ENCODE results near the gene SSH2.

Gene SSH2

DNA sequence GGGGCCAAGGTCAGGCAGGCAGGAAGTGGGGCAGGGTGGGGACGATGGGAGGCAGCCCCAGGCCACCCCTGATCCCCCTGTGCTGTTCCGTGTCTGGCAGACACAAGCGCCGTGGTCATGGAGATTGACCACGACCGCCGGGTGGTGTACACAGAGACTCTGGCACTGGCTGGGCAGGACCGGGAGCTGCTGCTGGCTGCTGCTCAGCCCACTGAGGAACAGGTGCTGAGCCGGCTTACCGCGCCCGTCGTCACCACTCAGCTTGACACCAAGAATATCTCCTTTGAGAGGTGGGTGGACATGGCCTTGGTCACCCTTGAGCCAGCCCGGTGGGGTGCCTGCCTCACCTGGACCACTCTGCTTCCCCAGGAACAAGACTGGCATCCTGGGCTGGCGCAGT lies 321.0 kb downstream of the SSH2 start:
- H3K79me2 ChIP-seq (ENCODE audit: low read length) = peaks cover 4% of the 10 kb centered on the region; the same call in 1 of the 2 replicates
- no peaks in the 10 kb centered on the region for H3K27me3 ChIP-seq (ENCODE audit: low read depth, low read length)
- H3K9ac ChIP-seq (ENCODE audit: low read length) = no peak overlapping the region
- peaks cover 2% of the 10 kb centered on the region; the same call in 1 of the 2 replicates for H4K20me1 ChIP-seq (ENCODE audit: insufficient read depth, low read length)
- no peaks in the 10 kb centered on the region for H3K9me3 ChIP-seq (ENCODE audit: insufficient read depth, low read length)
- no peak for TF ChIP-seq EZH2phosphoT487 (IDR thresholded peaks at IDR 0.05; ENCODE audit: low read depth)
- TF ChIP-seq, protein P1, sequence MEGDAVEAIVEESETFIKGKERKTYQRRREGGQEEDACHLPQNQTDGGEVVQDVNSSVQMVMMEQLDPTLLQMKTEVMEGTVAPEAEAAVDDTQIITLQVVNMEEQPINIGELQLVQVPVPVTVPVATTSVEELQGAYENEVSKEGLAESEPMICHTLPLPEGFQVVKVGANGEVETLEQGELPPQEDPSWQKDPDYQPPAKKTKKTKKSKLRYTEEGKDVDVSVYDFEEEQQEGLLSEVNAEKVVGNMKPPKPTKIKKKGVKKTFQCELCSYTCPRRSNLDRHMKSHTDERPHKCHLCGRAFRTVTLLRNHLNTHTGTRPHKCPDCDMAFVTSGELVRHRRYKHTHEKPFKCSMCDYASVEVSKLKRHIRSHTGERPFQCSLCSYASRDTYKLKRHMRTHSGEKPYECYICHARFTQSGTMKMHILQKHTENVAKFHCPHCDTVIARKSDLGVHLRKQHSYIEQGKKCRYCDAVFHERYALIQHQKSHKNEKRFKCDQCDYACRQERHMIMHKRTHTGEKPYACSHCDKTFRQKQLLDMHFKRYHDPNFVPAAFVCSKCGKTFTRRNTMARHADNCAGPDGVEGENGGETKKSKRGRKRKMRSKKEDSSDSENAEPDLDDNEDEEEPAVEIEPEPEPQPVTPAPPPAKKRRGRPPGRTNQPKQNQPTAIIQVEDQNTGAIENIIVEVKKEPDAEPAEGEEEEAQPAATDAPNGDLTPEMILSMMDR (IDR thresholded peaks at IDR 0.05; ENCODE audit: low read depth, low read length) = no peak
- H3K27ac ChIP-seq (ENCODE audit: low read length) = no peak overlapping the region
- H3K4me3 ChIP-seq (ENCODE audit: low read length) = no peak overlapping the region
- no peak overlapping the region for H3K4me2 ChIP-seq (ENCODE audit: low read length)
- no peak overlapping the region for H2AFZ ChIP-seq (ENCODE audit: low read depth, low read length)
- no peaks in the 10 kb centered on the region for H3K4me1 ChIP-seq (ENCODE audit: low read length)
- peaks cover 4% of the 10 kb centered on the region for H3K36me3 ChIP-seq (replicated peaks; ENCODE audit: low read depth, low read length)

DNA sequence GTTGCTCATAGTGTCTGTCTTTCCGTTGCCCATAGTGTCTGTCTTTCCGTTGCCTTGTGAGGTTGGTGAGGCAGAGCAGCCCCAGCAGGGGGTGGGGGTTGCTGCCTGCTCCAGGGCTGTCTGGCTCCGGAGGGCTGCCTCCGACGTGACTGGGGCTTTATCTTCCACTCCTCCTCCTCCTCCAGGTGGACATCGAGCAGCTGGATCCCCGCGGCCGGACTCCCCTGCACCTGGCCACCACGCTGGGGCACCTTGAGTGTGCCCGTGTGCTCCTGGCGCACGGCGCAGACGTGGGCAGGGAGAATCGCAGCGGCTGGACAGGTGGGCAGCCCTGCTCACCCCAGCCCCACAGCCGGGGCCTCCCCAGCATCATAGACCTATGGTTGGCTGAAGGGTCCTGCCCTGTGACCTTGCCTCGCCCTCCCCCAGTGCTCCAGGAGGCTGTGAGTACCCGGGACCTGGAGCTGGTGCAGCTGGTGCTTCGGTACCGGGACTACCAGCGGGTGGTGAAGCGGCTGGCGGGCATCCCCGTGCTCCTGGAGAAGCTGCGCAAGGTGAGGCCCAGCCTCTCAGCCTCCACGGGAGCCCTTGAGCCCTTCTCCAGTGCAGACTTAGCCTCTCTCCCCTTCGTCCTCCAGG lies 322.4 kb downstream of the SSH2 start:
- Histone ChIP-seq H3K79me2 (ENCODE audit: low read length) (peaks cover 7% of the 10 kb centered on the region; the same call in 1 of the 2 replicates), H3K36me3 (replicated peaks; ENCODE audit: low read depth, low read length) (no peaks in the 10 kb centered on the region), H4K20me1 (ENCODE audit: insufficient read depth, low read length) (peaks cover 2% of the 10 kb centered on the region; the same call in 1 of the 2 replicates), H3K4me3 (ENCODE audit: low read length) (no peak overlapping the region), H3K27me3 (ENCODE audit: low read depth, low read length) (no peaks in the 10 kb centered on the region), H3K9me3 (ENCODE audit: insufficient read depth, low read length) (no peaks in the 10 kb centered on the region), H2AFZ (ENCODE audit: low read depth, low read length) (no peak overlapping the region), H3K4me1 (ENCODE audit: low read length) (no peaks in the 10 kb centered on the region), H3K4me2 (ENCODE audit: low read length) (no peak overlapping the region), H3K27ac (ENCODE audit: low read length) (no peak overlapping the region), H3K9ac (ENCODE audit: low read length) (no peak overlapping the region)
- TF ChIP-seq, protein P1 (IDR thresholded peaks at IDR 0.05; ENCODE audit: low read depth, low read length) = no peak
- TF ChIP-seq EZH2phosphoT487 (IDR thresholded peaks at IDR 0.05; ENCODE audit: low read depth) = no peak

DNA sequence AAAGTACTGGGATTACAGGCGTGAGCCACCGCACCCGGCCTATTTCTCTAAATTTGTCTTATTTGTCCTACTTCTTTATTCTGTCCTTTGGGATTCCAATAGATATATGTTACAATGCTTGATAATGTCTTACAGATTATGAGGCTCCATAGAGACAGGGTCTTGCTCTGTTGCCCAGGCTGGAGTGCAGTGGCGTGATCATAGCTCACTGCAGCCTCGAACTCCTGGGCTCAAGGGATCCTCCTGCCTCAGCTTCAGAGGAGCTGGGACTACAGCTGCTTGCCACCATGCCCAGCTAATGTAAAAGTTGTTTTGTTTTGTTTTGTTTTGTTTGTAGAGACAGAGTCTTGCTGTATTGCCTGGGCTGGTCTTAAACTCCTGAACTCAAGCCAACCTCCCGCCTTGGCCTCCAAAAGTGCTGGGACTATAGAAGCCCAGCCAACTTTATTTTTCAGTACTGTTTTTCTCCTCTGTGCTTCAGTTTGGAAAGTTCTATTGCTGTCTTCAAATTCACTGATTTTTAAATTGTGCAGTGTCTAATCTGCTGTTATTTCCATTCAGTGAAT lies 326.8 kb downstream of the SSH2 start:
- H3K36me3 ChIP-seq (replicated peaks; ENCODE audit: low read depth, low read length) = no peaks in the 10 kb centered on the region
- H3K79me2 ChIP-seq (ENCODE audit: low read length) = peaks cover 25% of the 10 kb centered on the region
- no peak overlapping the region for H3K27ac ChIP-seq (ENCODE audit: low read length)
- H3K27me3 ChIP-seq (ENCODE audit: low read depth, low read length) = no peaks in the 10 kb centered on the region
- no peak for TF ChIP-seq EZH2phosphoT487 (IDR thresholded peaks at IDR 0.05; ENCODE audit: low read depth)
- TF ChIP-seq, protein P1 (IDR thresholded peaks at IDR 0.05; ENCODE audit: low read depth, low read length) = no peak
- H2AFZ ChIP-seq (ENCODE audit: low read depth, low read length) = no peak overlapping the region
- no peak overlapping the region for H3K4me2 ChIP-seq (ENCODE audit: low read length)
- H3K4me1 ChIP-seq (ENCODE audit: low read length) = no peaks in the 10 kb centered on the region
- peaks cover 2% of the 10 kb centered on the region; the same call in 1 of the 2 replicates for H4K20me1 ChIP-seq (ENCODE audit: insufficient read depth, low read length)
- no peaks in the 10 kb centered on the region for H3K9me3 ChIP-seq (ENCODE audit: insufficient read depth, low read length)
- H3K9ac ChIP-seq (ENCODE audit: low read length) = no peak overlapping the region
- no peak overlapping the region for H3K4me3 ChIP-seq (ENCODE audit: low read length)

DNA sequence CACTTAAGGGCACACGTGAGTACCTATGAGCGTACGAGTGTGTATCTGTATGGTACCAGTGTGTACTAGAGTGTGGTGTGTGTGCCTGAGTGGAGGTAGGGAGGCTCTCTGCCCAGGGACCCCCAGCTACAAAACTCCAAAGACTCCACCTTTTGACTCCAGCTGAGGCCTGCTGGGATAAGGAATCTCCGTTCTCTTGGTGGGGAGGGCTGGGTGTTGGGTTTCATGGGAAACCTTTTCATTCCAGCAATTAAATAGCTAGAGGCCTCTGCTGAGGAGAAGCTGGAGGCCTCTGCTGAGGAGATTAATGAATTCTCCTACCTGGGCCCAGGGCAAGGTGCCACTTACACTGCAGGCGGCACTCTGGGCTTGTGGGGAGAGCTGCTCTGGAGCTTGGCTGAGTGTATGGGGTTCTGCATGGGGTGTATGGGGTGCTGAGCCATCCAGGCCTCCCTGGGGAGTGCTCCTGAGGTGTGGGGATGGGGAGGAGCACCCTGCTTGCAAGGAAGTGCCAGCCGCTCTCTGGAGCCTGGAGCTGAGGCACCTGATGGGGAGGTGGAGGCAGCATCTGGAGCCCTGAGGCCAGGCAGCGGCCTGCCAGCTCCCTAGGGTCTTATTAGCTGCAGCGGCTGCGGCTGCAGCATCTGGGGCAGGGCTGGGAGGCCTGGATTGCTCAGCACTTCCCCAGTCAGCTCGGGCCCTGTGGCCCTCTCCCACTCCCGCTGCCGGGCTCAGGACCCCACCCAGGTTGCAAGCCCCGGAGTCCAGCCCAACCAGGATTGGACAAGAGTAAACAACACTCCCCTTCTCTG lies 332.5 kb downstream of the SSH2 start:
- no peaks in the 10 kb centered on the region for H3K27me3 ChIP-seq (ENCODE audit: low read depth, low read length)
- no peaks in the 10 kb centered on the region for H3K9me3 ChIP-seq (ENCODE audit: insufficient read depth, low read length)
- peaks cover 8% of the 10 kb centered on the region for H3K4me1 ChIP-seq (ENCODE audit: low read length)
- H3K27ac ChIP-seq (ENCODE audit: low read length) = no peak overlapping the region
- no peaks in the 10 kb centered on the region for H3K36me3 ChIP-seq (replicated peaks; ENCODE audit: low read depth, low read length)
- no peak overlapping the region for H3K9ac ChIP-seq (ENCODE audit: low read length)
- H3K4me3 ChIP-seq (ENCODE audit: low read length) = no peak overlapping the region
- H3K79me2 ChIP-seq (ENCODE audit: low read length) = peaks cover 61% of the 10 kb centered on the region
- no peak overlapping the region for H3K4me2 ChIP-seq (ENCODE audit: low read length)
- no peak for TF ChIP-seq EZH2phosphoT487 (IDR thresholded peaks at IDR 0.05; ENCODE audit: low read depth)
- TF ChIP-seq, protein P1 (IDR thresholded peaks at IDR 0.05; ENCODE audit: low read depth, low read length) = no peak
- H2AFZ ChIP-seq (ENCODE audit: low read depth, low read length) = no peak overlapping the region
- no peaks in the 10 kb centered on the region; the same call in 1 of the 2 replicates for H4K20me1 ChIP-seq (ENCODE audit: insufficient read depth, low read length)

Data from OCI-LY3 (cell line).